Breast epithelium (tissue), 4 donors: ENCODE data around the gene CMTM2. TPM values are rescaled to one million over a fixed set of nuclear protein-coding genes. Genes with fewer than 3 reads are reported as not detected.

Experiments
- DNase-seq, 2 donors: peaks; one replicate each; pipeline ENCODE4 v3.0.0-alpha.2; 2019; ENCODE audit warnings: low spot score in 2 of 2
- H3K27ac ChIP-seq, 2 donors: fragments of 200-600 bp; sonication (generic) in 1 of 2; one replicate each; pipeline ENCODE4 v1.5.1; 2016 to 2019; ENCODE audit warnings: mild to moderate bottlenecking in 1 of 2
- H3K27me3 ChIP-seq, 2 donors: fragments of 200-600 bp; sonication (generic) in 1 of 2; one replicate each; pipeline versions ENCODE4 v1.5.1 to v1.6.0; 2017 to 2019; ENCODE audit warnings: control low read depth in 1 of 2, mild to moderate bottlenecking in 1 of 2
- H3K36me3 ChIP-seq: fragments of 200-600 bp; one replicate; pipeline ENCODE4 v1.5.1; 2019
- H3K4me1 ChIP-seq, 2 donors: fragments of 200-600 bp; sonication (generic); one replicate each; pipeline ENCODE4 v1.5.1; 2016 to 2019; ENCODE audit warnings: control low read depth in 1 of 2
- H3K4me3 ChIP-seq, 3 donors: fragments of 200-600 bp; sonication (generic); 1 replicate in 2 of 3; 2 replicates in 1 of 3; pipeline ENCODE4 v1.5.1; 2016 to 2019; ENCODE audit warnings: mild to moderate bottlenecking in 3 of 3, moderate library complexity in 2 of 3
- H3K9me3 ChIP-seq, 2 donors: fragments of 200-600 bp; sonication (generic) in 1 of 2; one replicate each; pipeline ENCODE4 v1.5.1; 2016 to 2019; ENCODE audit warnings: control low read depth in 1 of 2
- CTCF ChIP-seq, 3 donors: fragments of 450-650 bp; IDR thresholded peaks; one replicate each; pipeline ENCODE4 v1.5.1; 2016 to 2017; ENCODE audit warnings: antibody characterized with exemption in 3 of 3, mild to moderate bottlenecking in 3 of 3, moderate library complexity in 3 of 3
- POLR2A ChIP-seq: fragments of 450-650 bp; IDR thresholded peaks from one replicate; pipeline ENCODE4 v1.6.1; 2016; ENCODE audit warnings: antibody characterized with exemption, mild to moderate bottlenecking, moderate library complexity
- POLR2AphosphoS5 ChIP-seq, 3 donors: sonication (generic); formaldehyde crosslinking; IDR thresholded peaks; one replicate each; pipeline ENCODE4 v1.6.1; 2017; ENCODE audit warnings: antibody characterized with exemption in 3 of 3
- intact Hi-C: fragments of 100-400 bp; cut with DNase I; formaldehyde crosslinking; loops from one replicate; pipeline ENCODE4 v1.15.1; 2023; ENCODE audit warnings: low total_unique reads
- total RNA-seq, 3 donors: library from RNA; depleted of rRNA; stranded (reverse); fragments of >200 nt; gene quantifications; one replicate each; pipeline ENCODE4 v1.1.0, GENCODE V29; 2016

CMTM2 gene
- total RNA-seq, 3 donors from 2014 or later = not detected

- intact Hi-C loops = no loop called here
- H3K4me1 ChIP-seq = no peaks in the 10 kb centered on the region
- TF ChIP-seq POLR2AphosphoS5 (IDR thresholded peaks at IDR 0.05) (no peak), CTCF (IDR thresholded peaks at IDR 0.05) (no peak), POLR2A (no peak)
Observed at GRCh38 chr16:66637806-66638205, 58.5 kb downstream of the CMTM2 start.

More at GRCh38 chr16:66637806-66638205, 58.5 kb downstream of the CMTM2 start:
- Histone ChIP-seq H3K36me3 (no peaks in the 10 kb centered on the region), H3K9me3 (no peaks in the 10 kb centered on the region), H3K27me3 (no peaks in the 10 kb centered on the region), H3K27ac (no peak overlapping the region), H3K4me3 (no peak overlapping the region)
- DNase-seq = no peak

Other genes with a start within 250 kb of the CMTM2 start
- gene CDH5, start 212.8 kb upstream of the CMTM2 start, total RNA-seq = 10 to 100 TPM; 19.2 to 52.8 (median 45.1) TPM
- 1 to 10 TPM in 1 of 3 donors, under 1 TPM in 1, not detected in 1; 0.16 to 3.5 TPM for gene BEAN1, start 152.2 kb upstream of the CMTM2 start, total RNA-seq
- gene TK2, start 29.3 kb upstream of the CMTM2 start, total RNA-seq = 10 to 100 TPM; 33.1 to 98.4 (median 40.4) TPM
- 10 to 100 TPM; 36.6 to 62.6 (median 44.9) TPM for gene CKLF, start 26.9 kb upstream of the CMTM2 start, total RNA-seq
- 1 to 10 TPM; 1.6 to 2.9 (median 1.9) TPM for gene CMTM1, start 13.0 kb upstream of the CMTM2 start, total RNA-seq
- 10 to 100 TPM; 19.5 to 54.9 (median 25.2) TPM for gene CMTM3, start 25.2 kb downstream of the CMTM2 start, total RNA-seq
- 10 to 100 TPM; 12.5 to 35.4 (median 33.7) TPM for gene CMTM4, start 117.3 kb downstream of the CMTM2 start, total RNA-seq
- gene DYNC1LI2, start 172.1 kb downstream of the CMTM2 start, total RNA-seq = 100 to 1,000 TPM; 153 to 172 (median 156) TPM
- under 1 TPM; 0.33 to 0.64 (median 0.59) TPM for gene TERB1, start 222.1 kb downstream of the CMTM2 start, total RNA-seq